ENCODE results near the gene CADM2. TPM values are rescaled to one million over a fixed set of nuclear protein-coding genes. Genes with fewer than 3 reads are reported as not detected.

CADM2 gene
- total RNA-seq, 1 experiment from 2014 or later = 10.9 TPM

DNA sequence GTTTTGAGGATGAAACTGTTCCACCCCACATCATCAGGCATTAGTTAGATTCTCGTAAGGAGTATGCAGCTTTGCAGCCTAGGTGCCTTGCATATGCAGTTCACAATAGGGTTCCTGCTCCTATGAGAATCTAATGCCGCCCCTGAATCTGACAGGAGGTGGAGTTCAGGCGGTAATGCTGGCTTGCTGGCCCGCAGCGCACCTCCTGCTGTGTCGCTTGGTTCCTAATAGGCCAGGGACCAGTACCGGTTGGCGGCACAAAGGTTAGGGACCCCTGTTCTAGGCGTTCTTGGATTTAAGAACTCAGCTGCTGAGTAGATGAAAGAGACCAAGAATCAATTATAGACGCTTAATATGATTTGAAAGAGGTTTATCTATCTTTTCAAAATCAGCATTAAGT, 595.4 kb downstream of the CADM2 start:
- Histone ChIP-seq H3K4me1 (ENCODE audit: insufficient read depth, low read length) (no peaks in the 10 kb centered on the region), H3K4ac (ENCODE audit: low read depth, low read length) (no peak overlapping the region), H3K14ac (ENCODE audit: insufficient read depth, low read length) (no peak overlapping the region), H3K9me3 (ENCODE audit: control insufficient read depth, low read depth, low read length) (no peaks in the 10 kb centered on the region), H2BK12ac (ENCODE audit: insufficient read length, low read depth, low read length) (no peak overlapping the region), H3K9ac (ENCODE audit: extremely low read depth, insufficient read length, low read length) (no peak overlapping the region), H3K18ac (ENCODE audit: insufficient read length, low read depth, low read length) (no peak overlapping the region), H3T11ph (ENCODE audit: low read length) (no peak overlapping the region), H3K79me2 (ENCODE audit: insufficient read depth, low read length) (no peaks in the 10 kb centered on the region), H3K56ac (ENCODE audit: insufficient read length, low read depth, low read length) (no peak overlapping the region), H4K5ac (ENCODE audit: insufficient read length, low read depth, low read length) (no peak overlapping the region), H4K91ac (ENCODE audit: insufficient read length, low read depth, low read length) (no peak overlapping the region), H2BK15ac (ENCODE audit: low read depth, low read length) (no peak overlapping the region), H4K20me1 (ENCODE audit: control insufficient read depth, insufficient read depth, insufficient read length) (no peaks in the 10 kb centered on the region), H3K27ac (ENCODE audit: insufficient read length, low read depth, low read length) (no peak overlapping the region), H2AK5ac (ENCODE audit: insufficient read length, low read length) (no peak overlapping the region), H3K23me2 (ENCODE audit: insufficient read length, low read depth, low read length, poor library complexity, severe bottlenecking) (no peaks in the 10 kb centered on the region), H2BK20ac (ENCODE audit: low read depth, low read length, poor library complexity, severe bottlenecking) (no peak overlapping the region), H2BK120ac (ENCODE audit: low read depth, low read length, poor library complexity, severe bottlenecking) (no peak overlapping the region), H2AFZ (ENCODE audit: low read length) (no peak overlapping the region), H3K4me2 (ENCODE audit: insufficient read depth, insufficient read length, low read length) (no peak overlapping the region), H4K8ac (replicated peaks; ENCODE audit: insufficient read length, low read depth, low read length) (no peak overlapping the region), H2BK5ac (ENCODE audit: insufficient read length, low read length) (no peak overlapping the region), H3K79me1 (ENCODE audit: insufficient read depth, low read depth, low read length, poor library complexity, severe bottlenecking) (no peaks in the 10 kb centered on the region), H3K23ac (ENCODE audit: insufficient read length, low read depth, low read length) (no peak overlapping the region), H3K27me3 (ENCODE audit: insufficient read depth, low read length) (no peaks in the 10 kb centered on the region)
- TF ChIP-seq, protein P1, sequence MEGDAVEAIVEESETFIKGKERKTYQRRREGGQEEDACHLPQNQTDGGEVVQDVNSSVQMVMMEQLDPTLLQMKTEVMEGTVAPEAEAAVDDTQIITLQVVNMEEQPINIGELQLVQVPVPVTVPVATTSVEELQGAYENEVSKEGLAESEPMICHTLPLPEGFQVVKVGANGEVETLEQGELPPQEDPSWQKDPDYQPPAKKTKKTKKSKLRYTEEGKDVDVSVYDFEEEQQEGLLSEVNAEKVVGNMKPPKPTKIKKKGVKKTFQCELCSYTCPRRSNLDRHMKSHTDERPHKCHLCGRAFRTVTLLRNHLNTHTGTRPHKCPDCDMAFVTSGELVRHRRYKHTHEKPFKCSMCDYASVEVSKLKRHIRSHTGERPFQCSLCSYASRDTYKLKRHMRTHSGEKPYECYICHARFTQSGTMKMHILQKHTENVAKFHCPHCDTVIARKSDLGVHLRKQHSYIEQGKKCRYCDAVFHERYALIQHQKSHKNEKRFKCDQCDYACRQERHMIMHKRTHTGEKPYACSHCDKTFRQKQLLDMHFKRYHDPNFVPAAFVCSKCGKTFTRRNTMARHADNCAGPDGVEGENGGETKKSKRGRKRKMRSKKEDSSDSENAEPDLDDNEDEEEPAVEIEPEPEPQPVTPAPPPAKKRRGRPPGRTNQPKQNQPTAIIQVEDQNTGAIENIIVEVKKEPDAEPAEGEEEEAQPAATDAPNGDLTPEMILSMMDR (conservative IDR thresholded peaks at IDR 0.05) = no peak
- Mint-ChIP-seq H3K4me1 (no peaks in the 10 kb centered on the region), H3K27ac (no peak overlapping the region), H3K27me3 (ENCODE audit: low read depth) (peaks cover 9% of the 10 kb centered on the region; the same call in 1 of the 2 replicates), H3K4me3 (no peak overlapping the region), H3K36me3 (ENCODE audit: insufficient read depth in 1 of 3, low read depth in 3 of 3) (no peaks in the 10 kb centered on the region), H3K9me3 (no peaks in the 10 kb centered on the region)
- DNase-seq = peak; percentile 32
- WGBS (ENCODE audit: extremely low coverage, insufficient read length, low lambda C conversion rate) = no CpG with 5 or more reads among the region's 10 CpGs

Data from H9 (cell line).